Measurements from ENCODE around the gene OR4K15.
"Not testable (repeated sequence)": the region's sequence is repeated elsewhere in the genome, so short reads cannot be mapped to it uniquely, and the experiment has no call there.

OR4K15 gene, protein sequence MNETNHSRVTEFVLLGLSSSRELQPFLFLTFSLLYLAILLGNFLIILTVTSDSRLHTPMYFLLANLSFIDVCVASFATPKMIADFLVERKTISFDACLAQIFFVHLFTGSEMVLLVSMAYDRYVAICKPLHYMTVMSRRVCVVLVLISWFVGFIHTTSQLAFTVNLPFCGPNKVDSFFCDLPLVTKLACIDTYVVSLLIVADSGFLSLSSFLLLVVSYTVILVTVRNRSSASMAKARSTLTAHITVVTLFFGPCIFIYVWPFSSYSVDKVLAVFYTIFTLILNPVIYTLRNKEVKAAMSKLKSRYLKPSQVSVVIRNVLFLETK

DNA sequence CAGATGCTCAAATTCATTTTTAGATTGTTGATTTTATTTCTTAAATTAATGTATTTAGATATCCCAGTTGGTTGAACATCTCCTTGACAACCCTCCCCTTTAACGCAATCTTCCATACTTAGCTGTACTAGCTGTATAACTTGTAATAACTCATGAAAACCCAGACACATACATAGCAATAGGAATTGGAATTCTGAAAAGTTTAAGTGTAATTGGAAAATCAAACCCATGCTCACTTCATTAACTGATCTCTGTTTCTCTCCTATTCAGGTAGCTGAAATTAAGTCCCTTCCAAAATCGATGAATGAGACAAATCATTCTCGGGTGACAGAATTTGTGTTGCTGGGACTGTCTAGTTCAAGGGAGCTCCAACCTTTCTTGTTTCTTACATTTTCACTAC lies at the start of gene OR4K15:
Gene OR4K15, plus strand, starts transcription at position 301 of the 400 bp plus-strand sequence. Its CDS starts 0 bp downstream, at position 301.
- no peak for DNase-seq (ENCODE audit: low read depth)

- no peak for DNase-seq (ENCODE audit: low read depth)
These were observed 44.8 kb upstream of the OR4K15 start, which contains the start of gene OR4K1 for GRCh38 chr14:19930617-19931016. TSS of gene OR4K1 (plus strand) at chr14:19930917. CDS start at chr14:19935667, 4,750 bp downstream.

GRCh38 chr14:19941668-19942067 lies 33.7 kb upstream of the OR4K15 start:
- DNase-seq (ENCODE audit: low read depth) = no peak

DNA sequence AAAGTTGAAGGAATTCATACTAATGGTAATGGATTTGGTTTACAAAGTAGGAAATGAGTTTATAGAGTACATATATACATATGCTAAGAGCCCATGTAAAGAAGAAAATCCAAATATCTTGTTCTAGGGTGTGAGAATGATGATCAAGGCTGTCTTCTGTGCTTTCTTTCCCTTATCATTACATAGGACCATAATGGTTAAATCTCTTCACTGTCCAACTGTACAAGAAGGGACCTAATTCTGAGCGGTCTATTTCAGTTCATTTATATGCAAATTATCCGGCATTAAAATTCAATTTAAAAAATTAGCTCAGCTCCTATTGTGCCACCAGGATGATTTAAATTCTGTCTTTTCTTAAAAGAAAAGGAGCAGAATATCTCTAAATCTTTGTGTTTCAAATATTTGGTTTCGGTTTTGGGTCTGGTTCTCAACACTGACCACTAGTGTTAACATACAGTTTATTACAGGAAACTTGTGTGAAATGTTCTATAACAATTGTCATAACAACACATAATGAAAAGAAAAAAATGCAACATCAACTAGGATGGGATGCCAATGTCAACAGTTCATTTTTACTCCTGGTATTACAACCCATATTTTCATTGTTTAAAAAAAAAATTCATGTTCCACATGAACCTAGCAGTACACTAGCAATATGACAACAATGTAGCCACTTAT lies 27.8 kb upstream of the OR4K15 start:
- no peak for DNase-seq (ENCODE audit: low read depth)

- no peak for DNase-seq (ENCODE audit: low read depth)
These were observed 26.2 kb upstream of the OR4K15 start for GRCh38 chr14:19949218-19949617.

- DNase-seq (ENCODE audit: low read depth) = not testable (repeated sequence)
These were observed 5.7 kb upstream of the OR4K15 start for GRCh38 chr14:19969735-19970134.

GRCh38 chr14:19974844-19975243 lies 547 bp upstream of the OR4K15 start:
- no peak for DNase-seq (ENCODE audit: low read depth)

DNA sequence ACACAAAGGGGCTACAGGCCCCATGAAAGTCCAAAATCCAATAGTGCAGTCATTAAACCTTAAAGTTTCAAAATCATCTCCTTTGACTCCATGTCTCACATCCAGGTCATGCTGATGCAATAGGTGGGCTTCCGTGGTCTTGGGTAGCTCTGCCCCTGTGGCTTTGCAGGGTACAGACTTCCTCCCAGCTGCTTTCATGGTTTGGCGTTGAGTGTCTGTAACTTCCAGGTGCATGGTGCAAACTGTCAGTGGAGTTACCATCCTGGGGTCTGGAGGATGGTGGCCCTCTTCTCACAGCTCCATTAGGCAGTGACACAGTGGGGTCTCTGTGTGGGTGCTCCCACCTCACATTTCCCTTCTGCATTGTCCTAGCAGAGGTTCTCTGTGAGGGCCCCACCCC lies 18.0 kb downstream of the OR4K15 start:
- DNase-seq (ENCODE audit: low read depth) = no peak

GRCh38 chr14:20001863-20002262 lies 26.5 kb downstream of the OR4K15 start, which contains the start of gene OR4Q2:
TSS of gene OR4Q2 (plus strand) at chr14:20002163.
- DNase-seq (ENCODE audit: low read depth) = no peak

GRCh38 chr14:20002319-20002718 lies 26.9 kb downstream of the OR4K15 start:
- DNase-seq (ENCODE audit: low read depth) = no peak

DNA sequence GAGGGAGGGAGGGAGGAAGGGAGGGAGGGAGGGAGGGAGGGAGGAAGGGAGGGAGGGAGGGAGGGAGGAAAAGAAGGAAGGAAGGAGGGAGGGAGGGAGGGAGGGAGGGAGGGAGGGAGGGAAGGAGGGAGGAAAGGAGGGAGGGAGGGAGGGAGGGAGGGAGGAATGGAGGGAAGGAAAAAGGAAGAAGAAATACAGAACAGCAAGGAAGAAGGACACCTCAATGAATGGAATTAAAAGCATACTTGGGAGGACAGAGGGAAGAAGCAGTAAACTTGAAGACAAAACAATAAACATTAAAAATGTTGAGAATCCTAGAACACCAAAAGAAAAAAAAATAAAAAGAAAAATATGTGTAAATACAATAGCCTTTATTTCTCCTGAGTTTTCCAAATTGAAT lies 32.8 kb downstream of the OR4K15 start:
- no peak for DNase-seq (ENCODE audit: low read depth)

GRCh38 chr14:20019257-20019865 lies 44.0 kb downstream of the OR4K15 start, which contains the start of gene OR4K14:
TSS of gene OR4K14 (minus strand) at chr14:20019307. CDS start at chr14:20015193, 4,114 bp downstream.
- no peak for DNase-seq (ENCODE audit: low read depth)
